Measurements from ENCODE around the gene SLC46A3. TPM values are rescaled to one million over a fixed set of nuclear protein-coding genes. Genes with fewer than 3 reads are reported as not detected.

The SLC46A3 gene
- total and polyA plus RNA-seq, 2 experiments from 2014 or later = 0.16 to 0.28 TPM

DNA sequence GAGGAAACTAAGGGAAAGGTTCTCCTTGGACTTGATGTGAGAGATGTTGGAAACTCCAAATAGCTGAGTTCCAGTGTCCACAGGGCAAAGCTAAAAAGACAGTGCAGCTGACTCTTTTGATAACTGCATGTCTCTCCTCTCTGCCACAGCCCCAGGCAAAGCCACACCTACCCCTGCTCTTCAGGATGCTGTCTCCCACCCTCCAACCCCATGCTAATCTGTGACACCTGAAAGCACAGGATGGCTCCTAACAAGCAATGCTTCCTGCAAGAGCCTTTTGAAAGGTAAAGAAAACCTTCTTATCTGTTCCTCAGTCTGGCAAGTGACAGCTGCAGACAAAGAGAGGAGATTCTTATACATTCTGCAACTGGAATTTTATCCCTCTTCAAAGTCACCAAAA lies 14.5 kb downstream of the SLC46A3 start (continued):
- TF ChIP-seq, protein P1, sequence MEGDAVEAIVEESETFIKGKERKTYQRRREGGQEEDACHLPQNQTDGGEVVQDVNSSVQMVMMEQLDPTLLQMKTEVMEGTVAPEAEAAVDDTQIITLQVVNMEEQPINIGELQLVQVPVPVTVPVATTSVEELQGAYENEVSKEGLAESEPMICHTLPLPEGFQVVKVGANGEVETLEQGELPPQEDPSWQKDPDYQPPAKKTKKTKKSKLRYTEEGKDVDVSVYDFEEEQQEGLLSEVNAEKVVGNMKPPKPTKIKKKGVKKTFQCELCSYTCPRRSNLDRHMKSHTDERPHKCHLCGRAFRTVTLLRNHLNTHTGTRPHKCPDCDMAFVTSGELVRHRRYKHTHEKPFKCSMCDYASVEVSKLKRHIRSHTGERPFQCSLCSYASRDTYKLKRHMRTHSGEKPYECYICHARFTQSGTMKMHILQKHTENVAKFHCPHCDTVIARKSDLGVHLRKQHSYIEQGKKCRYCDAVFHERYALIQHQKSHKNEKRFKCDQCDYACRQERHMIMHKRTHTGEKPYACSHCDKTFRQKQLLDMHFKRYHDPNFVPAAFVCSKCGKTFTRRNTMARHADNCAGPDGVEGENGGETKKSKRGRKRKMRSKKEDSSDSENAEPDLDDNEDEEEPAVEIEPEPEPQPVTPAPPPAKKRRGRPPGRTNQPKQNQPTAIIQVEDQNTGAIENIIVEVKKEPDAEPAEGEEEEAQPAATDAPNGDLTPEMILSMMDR (conservative IDR thresholded peaks at IDR 0.05; ENCODE audit: low read depth in 2 of 2) = no peak
- no peak for TF ChIP-seq REST (IDR thresholded peaks at IDR 0.05; ENCODE audit: unreplicated experiment)
- TF ChIP-seq EZH2phosphoT487 (IDR thresholded peaks at IDR 0.05; ENCODE audit: unreplicated experiment) = no peak
- no peak for TF ChIP-seq STAT1 (IDR thresholded peaks at IDR 0.05; ENCODE audit: unreplicated experiment)
- TF ChIP-seq NANOG (IDR thresholded peaks at IDR 0.05; ENCODE audit: borderline replicate concordance) = no peak

- Histone ChIP-seq H3K9me2 (ENCODE audit: insufficient read depth) (no peaks in the 10 kb centered on the region), H3K79me2 (replicated peaks; ENCODE audit: insufficient read depth) (no peaks in the 10 kb centered on the region), H3K27me3 (ENCODE audit: insufficient read depth) (no peaks in the 10 kb centered on the region), H3K4me2 (no peak overlapping the region), H3K4me1 (ENCODE audit: insufficient read depth) (no peaks in the 10 kb centered on the region), H3K4me3 (no peak overlapping the region), H3F3A (replicated peaks; ENCODE audit: low read depth) (no peaks in the 10 kb centered on the region), H4K20me1 (replicated peaks; ENCODE audit: insufficient read depth) (no peaks in the 10 kb centered on the region), H3K27ac (ENCODE audit: low read depth) (no peak overlapping the region), H3K36me3 (ENCODE audit: insufficient read depth) (no peaks in the 10 kb centered on the region), H2AFZ (no peak overlapping the region)
- DNase-seq (ENCODE audit: low spot score) (no peak), ATAC-seq (no peak)
- Mint-ChIP-seq H3K36me3 (ENCODE audit: low read depth) (no peaks in the 10 kb centered on the region), H3K4me1 (no peaks in the 10 kb centered on the region), H3K9me3 (no peaks in the 10 kb centered on the region), H3K27me3 (ENCODE audit: insufficient read depth, low read depth, poor library complexity) (no peaks in the 10 kb centered on the region), H3K4me3 (no peak overlapping the region), H3K27ac (no peak overlapping the region)
- no peak for TF ChIP-seq STAT1 (IDR thresholded peaks at IDR 0.05; ENCODE audit: unreplicated experiment)
- TF ChIP-seq, protein P1 (conservative IDR thresholded peaks at IDR 0.05; ENCODE audit: low read depth in 2 of 2) = no peak
- no peak for TF ChIP-seq EZH2 (IDR thresholded peaks at IDR 0.05; ENCODE audit: low read depth, unreplicated experiment)
- no peak for TF ChIP-seq NANOG (IDR thresholded peaks at IDR 0.05; ENCODE audit: borderline replicate concordance)
- no peak for TF ChIP-seq ZNF331 (CRISPR knock-in tag; IDR thresholded peaks at IDR 0.05; ENCODE audit: low read depth)
- no peak for TF ChIP-seq JUNB (IDR thresholded peaks at IDR 0.05; ENCODE audit: unreplicated experiment)
- no peak for TF ChIP-seq ZNF114 (CRISPR knock-in tag; IDR thresholded peaks at IDR 0.05)
- no peak for TF ChIP-seq CREB1 (CRISPR knock-in tag; IDR thresholded peaks at IDR 0.05; ENCODE audit: low read depth)
- no peak for TF ChIP-seq ZNF462 (CRISPR knock-in tag; IDR thresholded peaks at IDR 0.05)
These were observed 19.5 kb downstream of the SLC46A3 start for GRCh38 chr13:28699246-28699645.

Measured in GM23338 (cell line).